ENCODE measurements around the gene HRCT1.
"Not testable (repeated sequence)": the region's sequence is repeated elsewhere in the genome, so short reads cannot be mapped to it uniquely, and the experiment has no call there.

Gene HRCT1

DNA sequence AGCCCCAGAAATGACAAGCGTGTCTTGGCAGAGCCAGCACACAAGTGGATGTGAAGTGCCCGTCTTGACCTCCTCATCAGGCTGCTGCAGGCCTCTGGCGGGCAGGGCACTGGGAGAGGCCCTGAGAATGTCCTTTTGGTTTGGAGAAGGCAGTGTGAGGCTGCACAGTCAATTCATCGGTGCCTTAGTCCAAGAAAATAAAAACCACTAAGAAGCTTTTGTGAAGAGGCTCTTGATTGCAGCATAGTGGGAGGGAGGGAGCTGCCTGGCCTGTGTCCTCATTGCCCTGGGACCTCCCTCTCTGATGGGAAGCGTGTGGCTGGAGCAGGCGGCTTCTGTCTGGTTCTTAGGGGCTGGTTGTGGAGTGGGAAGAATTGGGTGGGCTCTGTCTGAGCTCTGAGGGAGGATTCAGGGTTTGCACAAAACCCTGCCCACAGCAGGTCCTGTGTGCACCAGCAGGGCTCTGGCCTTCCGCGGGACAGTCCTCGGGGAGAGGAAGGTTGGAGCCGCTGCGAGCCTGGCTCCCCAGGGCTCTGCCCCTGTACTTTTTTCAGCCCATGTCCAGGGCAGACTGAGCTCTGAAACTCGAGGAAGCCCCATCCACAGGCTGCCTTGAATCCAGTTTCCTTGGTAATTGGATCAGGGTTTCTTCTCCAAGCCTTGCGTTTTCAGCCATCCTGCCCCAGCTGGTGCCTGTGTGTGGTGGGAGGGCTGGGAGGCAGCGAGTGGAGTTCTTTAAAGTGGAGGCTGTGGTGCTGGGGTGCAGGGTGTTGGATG lies 1.1 kb downstream of the HRCT1 start:
- TF ChIP-seq ZNF274 (IDR thresholded peaks at IDR 0.05; ENCODE audit: low read depth, low read length) = no peak
- H3K4me3 ChIP-seq (ENCODE audit: low read length) = no peak overlapping the region

DNA sequence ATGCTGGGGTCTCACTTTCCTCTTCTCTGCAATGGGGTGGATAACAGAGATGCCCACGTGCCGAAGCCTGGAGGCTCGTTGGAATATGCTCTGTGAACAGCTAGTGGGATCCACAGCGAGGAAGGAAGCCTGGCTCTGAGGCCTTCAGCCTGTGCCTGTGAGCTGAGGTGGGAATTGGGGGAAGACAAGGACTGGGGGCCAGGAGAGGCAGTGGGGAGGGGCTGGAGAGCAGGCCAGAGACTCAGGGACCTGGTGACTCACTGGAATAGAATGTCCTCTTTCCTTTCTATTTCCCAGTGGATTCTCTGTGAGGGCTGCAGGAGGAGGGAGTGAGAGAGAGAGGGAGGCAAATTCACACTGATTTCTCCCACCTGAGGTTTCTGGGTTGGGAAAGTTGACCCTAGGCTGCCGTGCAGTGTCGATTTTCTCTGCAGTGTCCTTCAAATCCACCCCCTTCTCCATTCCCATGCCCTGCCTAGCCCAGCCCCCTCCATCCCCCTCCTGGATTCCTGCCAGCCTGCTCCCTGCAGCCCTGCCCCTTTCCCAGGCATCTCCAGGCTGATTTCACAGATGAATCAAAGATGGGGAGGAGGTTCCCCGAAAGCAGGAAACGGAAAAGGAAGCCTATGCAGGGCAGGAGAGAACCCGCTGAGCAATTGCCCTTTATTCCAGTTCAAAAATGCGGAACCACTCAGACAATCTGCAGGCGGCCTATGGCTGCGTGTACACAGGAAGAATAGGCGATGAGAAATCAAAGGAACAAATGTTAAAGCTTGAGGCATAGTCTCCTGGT lies 1.9 kb downstream of the HRCT1 start:
- no peak overlapping the region for H3K4me3 ChIP-seq (ENCODE audit: low read length)
- no peak for TF ChIP-seq ZNF274 (IDR thresholded peaks at IDR 0.05; ENCODE audit: low read depth, low read length)

DNA sequence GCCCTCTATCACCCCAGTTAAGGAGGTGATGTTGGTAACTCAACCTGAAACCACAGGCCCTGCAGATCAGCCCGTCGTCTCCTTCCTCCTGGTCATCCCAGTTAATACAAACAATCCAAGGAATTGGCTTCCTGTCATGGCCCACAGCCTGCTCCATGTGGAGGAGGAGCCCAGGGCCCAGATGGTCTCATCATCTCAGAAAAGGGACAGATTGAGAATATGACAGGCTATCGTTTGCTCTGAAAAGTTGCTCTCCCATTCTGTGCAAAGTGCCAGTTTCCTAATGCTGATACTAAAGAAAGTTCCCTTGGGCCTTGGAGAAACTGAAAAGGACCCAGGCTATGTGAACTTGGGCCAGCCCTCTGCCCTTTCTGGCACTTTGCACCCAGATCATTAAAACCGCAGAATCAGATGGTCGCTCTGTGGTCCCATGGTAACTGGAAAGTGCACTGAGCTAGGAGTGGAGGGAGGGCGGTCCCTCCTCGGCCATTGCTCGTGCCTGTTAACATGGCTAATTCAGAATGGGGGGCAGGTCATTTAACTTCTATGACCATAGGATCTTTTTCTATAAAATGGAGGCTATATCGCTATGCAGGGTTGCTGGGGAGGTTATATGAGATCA lies 2.6 kb downstream of the HRCT1 start:
- no peak for TF ChIP-seq ZNF274 (IDR thresholded peaks at IDR 0.05; ENCODE audit: low read depth, low read length)
- no peak overlapping the region for H3K4me3 ChIP-seq (ENCODE audit: low read length)

DNA sequence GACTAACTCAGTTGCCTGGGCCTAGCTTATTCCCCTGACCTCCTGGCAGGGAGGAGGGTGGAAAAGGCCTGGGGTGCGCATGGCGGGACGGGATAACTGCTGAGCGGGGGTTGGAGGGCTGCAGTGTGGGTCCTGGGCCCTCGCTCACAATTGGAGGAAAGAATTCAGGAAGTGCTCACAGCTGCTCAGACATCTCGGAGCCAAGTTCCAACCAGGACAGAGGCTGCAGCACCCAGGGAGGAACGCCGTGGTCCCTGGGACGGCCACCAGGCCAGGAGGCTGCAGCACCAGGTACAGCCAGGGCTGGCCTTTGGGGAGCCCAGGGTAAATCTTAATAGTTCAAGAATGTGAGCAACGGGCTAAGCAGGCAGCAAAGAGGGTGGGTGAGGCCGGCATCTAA lies 3.3 kb downstream of the HRCT1 start, which contains the start of gene SPAAR:
SPAAR (plus strand) TSS at position 217 of the 400 bp plus-strand sequence. CDS start 974 bp downstream, outside the sequence.
- H3K4me3 ChIP-seq (ENCODE audit: low read length) = no peak within 1 kb of the TSS
- TF ChIP-seq ZNF274 (IDR thresholded peaks at IDR 0.05; ENCODE audit: low read depth, low read length) = no peak

DNA sequence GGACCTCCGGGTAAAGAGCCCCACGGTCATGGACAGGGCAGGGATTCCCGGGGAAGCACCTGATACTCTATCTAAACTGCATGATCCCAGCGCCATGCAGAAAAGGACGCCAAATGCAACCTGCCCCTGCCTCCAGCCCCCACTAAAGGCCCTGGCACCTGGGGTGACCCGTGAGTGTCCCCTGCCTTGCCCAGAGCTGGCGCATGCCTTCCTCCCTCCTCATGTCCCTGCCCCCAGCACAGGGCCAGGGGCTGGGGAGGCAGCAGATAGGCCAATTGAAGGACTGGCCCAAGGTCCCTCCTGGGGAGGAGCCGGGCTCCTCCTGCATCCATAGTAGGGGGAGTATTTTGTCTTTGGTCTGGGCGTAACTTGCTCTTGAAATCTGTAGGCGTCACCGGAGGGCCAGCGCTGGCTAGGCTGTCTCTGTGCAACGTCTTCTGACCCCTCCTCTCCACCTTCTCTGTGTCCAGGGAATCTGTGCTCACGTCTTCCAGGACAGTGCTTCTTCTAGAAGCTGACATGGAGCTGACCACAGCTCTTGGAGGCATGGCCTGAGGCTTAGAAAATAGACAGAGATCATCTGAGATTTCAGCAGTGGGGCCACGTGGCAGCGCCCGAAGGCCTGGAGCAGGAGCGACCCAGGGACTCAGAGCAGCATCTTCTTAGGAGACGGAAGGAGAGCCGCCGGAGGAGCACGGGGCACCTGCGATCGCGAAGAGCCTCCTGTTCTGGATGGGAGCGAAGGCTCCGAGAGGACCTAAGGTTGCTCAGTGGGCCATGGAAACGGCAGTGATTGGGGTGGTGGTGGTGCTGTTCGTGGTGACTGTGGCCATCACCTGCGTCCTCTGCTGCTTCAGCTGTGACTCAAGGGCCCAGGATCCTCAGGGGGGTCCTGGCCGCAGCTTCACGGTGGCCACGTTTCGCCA lies 3.9 kb downstream of the HRCT1 start:
- no peak for TF ChIP-seq ZNF274 (IDR thresholded peaks at IDR 0.05; ENCODE audit: low read depth, low read length)
- H3K4me3 ChIP-seq (ENCODE audit: low read length) = no peak overlapping the region

DNA sequence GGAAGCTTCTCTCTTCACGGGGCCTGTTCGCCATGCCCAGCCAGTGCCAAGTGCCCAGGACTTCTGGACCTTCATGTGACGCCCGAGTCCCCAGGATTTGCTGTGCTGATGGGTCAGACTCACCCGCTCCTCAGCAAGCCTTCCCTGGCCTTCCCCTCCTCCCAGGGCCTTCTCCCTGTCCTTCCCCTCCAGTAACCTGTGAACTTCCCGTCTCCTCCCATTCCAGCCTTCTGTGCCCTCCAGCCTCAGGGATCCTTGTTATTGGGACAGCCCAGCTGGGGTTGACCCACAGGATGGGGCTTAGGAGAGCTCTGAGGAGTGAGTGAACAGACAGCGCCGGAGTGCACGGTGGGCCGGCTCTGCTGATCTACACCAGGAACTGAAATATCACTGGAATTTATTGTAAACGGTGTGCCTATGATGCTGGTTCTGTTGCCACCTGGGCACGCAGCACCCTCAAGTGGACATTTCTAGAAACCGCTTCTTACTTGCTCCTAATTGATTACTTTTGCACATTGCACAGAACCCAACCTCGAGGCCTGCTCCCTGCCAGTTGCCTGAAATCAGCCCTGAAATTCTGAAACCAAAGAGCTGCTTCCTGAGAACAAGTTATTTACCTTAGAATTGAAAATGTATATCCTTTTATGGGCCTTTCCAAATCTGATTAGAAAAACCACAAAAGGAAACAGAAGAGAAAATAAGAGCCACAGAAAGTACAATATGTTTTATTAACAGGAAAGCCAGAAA lies 4.8 kb downstream of the HRCT1 start:
- TF ChIP-seq ZNF274 (IDR thresholded peaks at IDR 0.05; ENCODE audit: low read depth, low read length) = no peak
- H3K4me3 ChIP-seq (ENCODE audit: low read length) = no peak overlapping the region

DNA sequence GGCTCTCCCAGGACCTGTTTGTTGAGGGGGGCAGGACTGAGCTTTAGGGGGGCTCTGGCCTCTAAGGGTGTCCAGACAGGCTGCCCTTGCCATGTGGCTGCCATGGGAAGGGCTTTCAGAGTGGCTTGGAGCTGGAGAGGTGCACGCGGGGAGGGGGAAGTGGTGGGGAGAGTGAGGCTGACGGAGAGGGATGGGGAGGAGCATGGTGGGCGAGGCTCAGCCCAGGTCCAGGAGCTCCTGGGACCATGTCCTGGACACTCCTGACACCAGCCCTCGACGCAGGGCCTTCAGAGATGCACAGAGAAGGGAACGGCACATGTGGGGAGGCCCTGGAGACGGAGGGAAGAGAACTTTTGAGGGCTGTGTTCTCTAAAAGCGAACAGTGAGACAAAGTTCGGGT lies 5.7 kb downstream of the HRCT1 start:
- no peak overlapping the region for H3K4me3 ChIP-seq (ENCODE audit: low read length)
- no peak for TF ChIP-seq ZNF274 (IDR thresholded peaks at IDR 0.05; ENCODE audit: low read depth, low read length)

DNA sequence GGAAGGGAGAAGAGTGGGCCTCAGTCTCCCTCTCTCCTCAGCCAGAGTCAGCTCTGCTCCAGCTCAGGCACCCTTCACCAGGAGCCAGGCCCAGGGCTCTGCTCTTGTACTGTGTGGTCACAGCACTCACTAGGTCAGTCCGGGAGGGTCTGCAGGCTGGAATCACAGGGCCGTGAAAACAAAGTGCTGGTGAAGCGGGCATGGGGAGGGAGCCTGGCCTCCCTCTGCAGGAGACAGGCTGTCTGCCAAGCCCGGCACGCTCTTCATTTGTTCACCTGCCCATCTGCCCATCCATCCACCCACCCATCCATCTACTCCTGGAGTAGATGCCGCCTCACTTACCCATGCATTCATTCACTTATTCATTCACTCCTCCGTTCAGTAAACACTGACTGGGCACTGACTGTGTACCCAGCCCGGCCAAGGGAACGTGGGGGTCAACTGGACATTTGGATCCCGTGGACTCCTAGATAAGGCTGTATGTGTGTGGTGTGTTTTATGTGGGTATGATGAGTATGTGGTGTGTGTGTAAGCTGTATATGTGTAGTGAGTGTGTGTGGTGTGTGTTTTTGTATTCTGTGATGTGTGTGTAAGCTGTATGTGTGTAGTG lies 6.9 kb downstream of the HRCT1 start:
- H3K4me3 ChIP-seq (ENCODE audit: low read length) = no peak overlapping the region
- TF ChIP-seq ZNF274 (IDR thresholded peaks at IDR 0.05; ENCODE audit: low read depth, low read length) = no peak

DNA sequence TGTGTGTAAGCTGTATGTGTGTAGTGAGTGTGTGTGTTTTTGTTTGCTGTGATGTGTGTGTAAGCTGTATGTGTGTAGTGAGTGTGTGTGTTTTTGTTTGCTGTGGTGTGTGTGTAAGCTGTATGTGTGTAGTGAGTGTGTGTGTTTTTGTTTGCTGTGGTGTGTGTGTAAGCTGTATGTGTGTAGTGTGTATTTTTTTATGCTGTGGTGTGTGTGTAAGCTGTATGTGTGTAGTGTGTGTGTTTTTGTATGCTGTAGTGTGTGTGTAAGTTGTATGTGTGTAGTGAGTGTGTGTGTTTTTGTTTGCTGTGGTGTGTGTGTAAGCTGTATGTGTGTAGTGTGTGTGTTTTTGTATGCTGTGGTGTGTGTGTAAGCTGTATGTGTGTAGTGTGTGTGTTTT lies 7.4 kb downstream of the HRCT1 start:
- not testable (repeated sequence) for H3K4me3 ChIP-seq (ENCODE audit: low read length)

DNA sequence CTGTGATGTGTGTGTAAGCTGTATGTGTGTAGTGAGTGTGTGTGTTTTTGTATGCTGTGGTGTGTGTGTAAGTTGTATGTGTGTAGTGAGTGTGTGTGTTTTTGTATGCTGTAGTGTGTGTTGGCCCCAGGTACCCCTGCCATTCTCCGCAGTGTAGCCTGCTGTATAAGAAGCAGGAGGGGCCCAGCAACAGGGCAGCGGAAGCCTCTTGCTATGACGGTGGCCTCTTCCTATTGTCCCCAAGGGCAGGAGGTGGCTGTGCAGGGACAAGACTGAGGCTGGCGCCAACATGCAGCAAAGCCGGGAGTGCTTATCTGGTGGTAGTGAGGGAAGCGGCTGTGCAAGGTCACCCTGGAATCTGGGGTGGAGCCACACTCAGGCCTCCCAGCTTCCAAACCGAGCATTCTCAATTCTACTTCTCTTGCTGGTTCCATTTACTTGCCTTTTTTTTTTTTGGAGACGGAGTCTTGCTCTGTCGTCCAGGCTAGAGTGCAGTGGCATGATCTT lies 8.4 kb downstream of the HRCT1 start:
- no peak for TF ChIP-seq ZNF274 (IDR thresholded peaks at IDR 0.05; ENCODE audit: low read depth, low read length)
- H3K4me3 ChIP-seq (ENCODE audit: low read length) = no peak overlapping the region

DNA sequence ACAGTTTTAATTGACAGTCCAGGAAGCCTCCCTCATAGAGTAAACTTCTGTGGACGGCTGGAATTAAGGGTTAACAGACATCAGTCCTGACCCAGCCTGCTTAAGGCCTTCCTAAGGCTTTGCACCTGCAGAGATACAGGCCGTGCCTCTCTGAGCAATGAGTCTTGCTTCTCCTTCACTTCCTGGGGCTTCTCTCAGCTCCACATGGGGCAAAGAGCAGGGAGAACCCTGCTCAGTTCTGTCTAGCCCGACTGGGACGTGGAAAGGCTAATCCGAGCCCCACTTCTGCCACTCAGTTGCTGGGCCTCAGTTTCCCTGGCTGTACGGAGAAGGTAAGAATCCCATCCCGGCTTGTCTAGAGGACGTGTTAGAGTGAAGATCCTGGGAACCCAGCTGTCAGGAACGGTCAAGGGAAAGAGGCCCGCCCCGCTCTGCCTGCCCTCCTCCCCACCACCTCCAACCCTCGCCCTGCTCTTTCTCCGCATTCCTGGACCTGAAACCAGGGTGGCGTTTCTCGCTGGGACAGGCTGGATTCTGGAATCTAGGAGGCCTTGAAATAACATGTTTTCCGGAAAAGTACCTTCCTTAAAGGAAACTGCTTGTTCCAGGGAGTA lies 9.8 kb downstream of the HRCT1 start:
- no peak overlapping the region for H3K4me3 ChIP-seq (ENCODE audit: low read length)
- TF ChIP-seq ZNF274 (IDR thresholded peaks at IDR 0.05; ENCODE audit: low read depth, low read length) = no peak

DNA sequence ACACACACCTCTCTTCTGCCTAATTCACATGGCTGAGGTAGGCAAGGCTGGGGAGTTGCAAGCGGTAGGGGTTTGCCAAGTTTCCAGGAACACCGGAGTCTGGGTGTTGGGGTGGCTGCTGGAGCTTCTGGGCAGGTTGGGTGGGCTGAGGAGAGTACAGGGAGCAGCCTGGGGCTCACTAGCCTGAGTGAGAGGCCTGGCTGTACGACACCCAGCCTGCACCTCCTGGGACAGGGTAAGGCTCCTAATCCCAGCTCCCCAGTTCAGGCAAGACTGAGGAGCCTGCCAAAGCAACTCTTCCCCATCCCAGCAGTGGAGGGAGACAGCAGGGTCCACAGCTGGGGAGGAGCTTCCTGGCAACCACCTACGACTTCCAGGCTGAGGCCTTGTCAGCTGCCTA lies 11.3 kb downstream of the HRCT1 start:
- no peak for TF ChIP-seq ZNF274 (IDR thresholded peaks at IDR 0.05; ENCODE audit: low read depth, low read length)

More for the DNA sequence above, 11.3 kb downstream of the HRCT1 start:
- no peak overlapping the region for H3K4me3 ChIP-seq (ENCODE audit: low read length)

All from GM08714 (cell line).